MCF 10A (cell line): ENCODE measurements around the gene SRSF2. TPM values are rescaled to one million over a fixed set of nuclear protein-coding genes. Genes with fewer than 3 reads are reported as not detected.
"Not testable (repeated sequence)": the region's sequence is repeated elsewhere in the genome, so short reads cannot be mapped to it uniquely, and the experiment has no call there.

Experiments
- BruUV-seq: library from RNA; stranded (reverse); fragments of 400-500 nt; replicated peaks from 2 replicates; lab custom pipeline; 2021; lab: Mats Ljungman, UMichigan
- CTCF ChIA-PET: fragments of 300-600 bp; sonication (Branson Sonifier 250); formaldehyde crosslinking; extraction: SDS; loops from one replicate; lab custom pipeline; 2021; ENCODE audit warnings: antibody characterized with exemption, inconsistent platforms; lab: Yijun Ruan, JAX
- POLR2A ChIA-PET: fragments of 300-600, 350-650 bp; sonication (Branson Sonifier 250); formaldehyde crosslinking; extraction: SDS; loops from one replicate; lab custom pipeline; 2020; ENCODE audit warnings: antibody characterized with exemption, inconsistent platforms; lab: Yijun Ruan, JAX
- DNase-seq: peaks from one replicate; pipeline ENCODE4 v3.0.0-alpha.2; 2018; ENCODE audit not compliant: unreplicated experiment
- H3K27ac Mint-ChIP-seq: one replicate; pipeline ENCODE4 v1.8.0; 2022; ENCODE audit warnings: mild to moderate bottlenecking, low read depth, mixed read lengths; ENCODE audit not compliant: unreplicated experiment
- H3K27me3 Mint-ChIP-seq: one replicate; pipeline ENCODE4 v1.8.0; 2022; ENCODE audit warnings: mixed read lengths; ENCODE audit not compliant: insufficient read depth, unreplicated experiment
- H3K36me3 Mint-ChIP-seq: one replicate; pipeline ENCODE4 v1.8.0; 2022; ENCODE audit warnings: mild to moderate bottlenecking, moderate library complexity, mixed read lengths; ENCODE audit not compliant: insufficient read depth, unreplicated experiment
- H3K4me1 Mint-ChIP-seq: one replicate; pipeline ENCODE4 v1.8.0; 2022; ENCODE audit warnings: mixed read lengths; ENCODE audit not compliant: insufficient read depth, unreplicated experiment
- H3K4me3 Mint-ChIP-seq: one replicate; pipeline ENCODE4 v1.8.0; 2022; ENCODE audit warnings: mild to moderate bottlenecking, moderate library complexity, mixed read lengths; ENCODE audit not compliant: unreplicated experiment
- H3K9me3 Mint-ChIP-seq: one replicate; pipeline ENCODE4 v1.8.0; 2022; ENCODE audit warnings: mixed read lengths; ENCODE audit not compliant: unreplicated experiment
- CTCF ChIP-seq: fragments of 200-600 bp; IDR thresholded peaks from one replicate; pipeline ENCODE4 v1.8.0; 2022; ENCODE audit warnings: antibody characterized with exemption, mild to moderate bottlenecking; ENCODE audit not compliant: unreplicated experiment
- intact Hi-C: fragments of 100-400 bp; cut with micrococcal nuclease; formaldehyde crosslinking; loops from 2 replicates; pipeline ENCODE4 v1.14.1; 2022
- total RNA-seq: library from RNA; stranded (reverse); gene quantifications from 2 replicates; pipeline ENCODE4 v1.2.3, GENCODE V29; 2022

Gene SRSF2
- total RNA-seq, 1 experiment from 2014 or later, result 168 TPM

GRCh38 chr17:76723812-76724211 is 13.3 kb downstream of the SRSF2 start:
- no peak for TF ChIP-seq CTCF
- no peak for DNase-seq
- H3K4me3 Mint-ChIP-seq, result no peak overlapping the region

GRCh38 chr17:76722977-76723376 is 14.2 kb downstream of the SRSF2 start:
- H3K4me3 Mint-ChIP-seq, H3K27me3 Mint-ChIP-seq, H3K4me1 Mint-ChIP-seq, H3K27ac Mint-ChIP-seq, intact Hi-C loops, POLR2A ChIA-PET, DNase-seq, BruUV-seq, H3K9me3 Mint-ChIP-seq: not testable (repeated sequence)
- H3K36me3 Mint-ChIP-seq, result peaks cover 89% of the 10 kb centered on the region
- CTCF ChIA-PET, result interaction anchor here (0.6 to 1.2 kb wide), 3 partner anchors 32 to 176 kb away, joined by 3 to 5 read pairs (median 3); no protein-coding TSS in a partner anchor

More at GRCh38 chr17:76723812-76724211, 13.3 kb downstream of the SRSF2 start:
- POLR2A ChIA-PET, result interaction anchor here (0.8 to 5.4 kb wide), 3 partner anchors 8 to 52 kb away, joined by 3 to 150 read pairs (median 51); partner anchors contain the start of genes MFSD11 and SRSF2
- peak overlapping the region; percentile 27 for H3K27ac Mint-ChIP-seq
- H3K27me3 Mint-ChIP-seq, result no peaks in the 10 kb centered on the region
- peaks cover 81% of the 10 kb centered on the region for H3K36me3 Mint-ChIP-seq
- H3K9me3 Mint-ChIP-seq, result no peaks in the 10 kb centered on the region
- peaks cover 6% of the 10 kb centered on the region for H3K4me1 Mint-ChIP-seq
- CTCF ChIA-PET, result interaction anchor here (1.0 to 1.3 kb wide), 3 partner anchors 10 to 177 kb away, joined by 3 to 4 read pairs (median 3); no protein-coding TSS in a partner anchor
- intact Hi-C loops, result no loop called here
- BruUV-seq, result no TSS peak

GRCh38 chr17:76722279-76722678 is 14.9 kb downstream of the SRSF2 start:
- H3K27me3 Mint-ChIP-seq, result no peaks in the 10 kb centered on the region
- TF ChIP-seq CTCF, result no peak
- peaks cover under 1% of the 10 kb centered on the region for H3K4me1 Mint-ChIP-seq
- CTCF ChIA-PET, result interaction anchor here (1.2 kb wide), 1 partner anchor 175 kb away, joined by 3 read pairs; no protein-coding TSS in a partner anchor
- no TSS peak for BruUV-seq
- no peaks in the 10 kb centered on the region for H3K9me3 Mint-ChIP-seq
- no peak for DNase-seq
- H3K36me3 Mint-ChIP-seq, result peaks cover 94% of the 10 kb centered on the region
- POLR2A ChIA-PET, result interaction anchor here (1.2 kb wide), 1 partner anchor 10 kb away, joined by 3 read pairs; no protein-coding TSS in a partner anchor
- H3K27ac Mint-ChIP-seq, result no peak overlapping the region
- intact Hi-C loops, result no loop called here
- H3K4me3 Mint-ChIP-seq, result no peak overlapping the region

- Mint-ChIP-seq H3K27ac (no peak overlapping the region), H3K36me3 (peaks cover 98% of the 10 kb centered on the region), H3K27me3 (no peaks in the 10 kb centered on the region), H3K9me3 (no peaks in the 10 kb centered on the region), H3K4me3 (no peak overlapping the region), H3K4me1 (peaks cover 8% of the 10 kb centered on the region)
- BruUV-seq, result no TSS peak
- CTCF ChIA-PET, result interaction anchor here (1.1 kb wide), 1 partner anchor 199 kb away, joined by 5 read pairs; no protein-coding TSS in a partner anchor
- no peak for DNase-seq
- no peak for TF ChIP-seq CTCF
- intact Hi-C loops, result no loop called here
- POLR2A ChIA-PET, result interaction anchor here (1.0 to 1.2 kb wide), 2 partner anchors 9 to 81 kb away, joined by 3 to 4 read pairs; no protein-coding TSS in a partner anchor
These were observed 15.7 kb downstream of the SRSF2 start for GRCh38 chr17:76721463-76721862.
